ENCODE measurements around the gene STAB1.
A peak's percentile ranks its signal among the peaks of the same experiment; 100 is the strongest.

STAB1 gene

DNA sequence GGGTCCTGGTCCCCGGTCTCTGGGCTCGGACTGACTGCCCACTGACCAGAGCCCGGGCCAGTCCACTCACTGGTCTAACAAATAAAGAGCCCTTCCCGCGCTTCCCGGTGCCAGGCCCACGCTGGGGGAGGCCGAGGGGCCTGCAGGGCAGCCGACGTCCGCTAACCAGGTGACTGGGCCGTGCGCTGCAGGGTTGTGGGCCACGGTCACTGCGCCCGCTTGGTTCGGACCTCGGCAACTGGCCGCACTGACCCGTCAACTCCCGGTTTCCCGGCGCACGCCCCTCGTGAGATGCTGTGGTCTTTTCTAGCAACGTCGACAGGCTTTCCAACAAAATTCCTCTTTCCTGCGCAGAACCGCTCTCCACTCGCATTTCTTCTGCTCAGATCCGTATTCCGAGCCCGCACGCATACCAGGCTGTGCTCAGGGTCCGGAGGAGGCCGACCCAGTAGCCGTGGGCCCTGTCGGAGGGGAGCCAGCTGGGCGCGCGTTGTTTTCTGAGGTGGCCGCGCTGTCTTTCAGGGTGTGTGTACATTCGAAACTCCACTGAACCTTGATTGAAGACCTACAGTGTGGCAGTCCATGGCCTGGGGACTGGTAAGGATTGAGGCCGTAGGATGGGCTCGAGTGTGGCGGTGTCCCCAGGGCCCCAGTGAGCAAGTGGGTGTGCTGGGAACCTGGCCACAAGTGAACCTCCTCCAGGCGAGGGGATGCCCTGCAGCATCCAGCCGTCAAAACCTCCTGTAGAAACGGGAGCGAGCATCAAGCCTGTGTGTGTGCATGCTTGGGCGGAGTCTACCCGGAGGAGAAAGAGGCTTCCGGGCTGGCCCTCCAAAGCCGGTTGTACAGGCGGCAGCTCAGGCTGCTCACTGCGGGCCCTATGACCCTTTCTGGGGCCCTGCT is 39.4 kb downstream of the STAB1 start:
- H3K4me3 ChIP-seq (ENCODE audit: low read depth, low read length): peak overlapping the region; percentile 47

DNA sequence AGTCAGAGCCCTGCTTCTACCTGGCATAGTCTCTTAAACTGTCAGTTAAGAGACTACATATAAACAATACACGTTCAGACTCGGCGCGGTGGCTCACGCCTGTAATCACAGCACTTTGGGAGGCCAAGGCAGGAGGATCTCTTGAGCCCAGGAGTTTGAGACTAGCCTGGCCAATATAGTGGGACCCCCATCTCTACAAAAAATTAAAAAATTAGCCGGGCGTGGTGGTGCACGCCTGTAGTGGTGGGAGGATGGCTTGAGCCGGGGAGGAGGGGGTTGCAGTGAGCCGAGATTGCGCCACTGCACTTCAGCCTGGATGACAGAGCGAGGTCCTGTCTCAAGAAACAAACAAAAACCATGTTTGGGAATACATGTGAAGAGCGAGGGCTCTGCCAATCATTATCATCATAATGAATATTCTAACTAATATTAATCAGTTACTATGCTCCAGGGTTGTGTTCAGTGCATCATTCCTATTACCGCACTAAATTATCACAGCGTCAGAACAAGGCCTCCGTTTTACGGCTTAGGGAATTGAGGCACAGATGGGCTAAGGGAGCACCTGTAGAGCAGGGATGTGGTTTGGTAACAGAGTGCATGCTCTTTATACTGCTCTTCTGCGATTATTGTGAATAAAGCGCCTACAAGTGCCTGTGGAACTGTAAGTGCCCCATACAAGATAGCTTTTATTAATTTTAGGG is 40.4 kb downstream of the STAB1 start:
- H3K4me3 ChIP-seq (ENCODE audit: low read depth, low read length): no peak overlapping the region

DNA sequence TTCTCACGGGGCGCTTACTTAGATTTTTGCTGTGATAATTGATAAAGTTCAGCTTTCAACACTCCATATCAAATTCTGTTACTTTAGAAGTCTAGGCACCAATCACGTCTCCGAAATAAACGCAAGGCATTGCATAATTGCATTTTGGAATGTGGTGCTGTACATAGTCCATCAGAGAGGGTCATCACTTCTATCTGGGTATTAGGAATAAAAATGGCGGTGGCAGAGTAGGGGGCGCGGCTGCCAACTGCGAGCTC is 40.9 kb downstream of the STAB1 start:
- no peak overlapping the region for H3K4me3 ChIP-seq (ENCODE audit: low read depth, low read length)

DNA sequence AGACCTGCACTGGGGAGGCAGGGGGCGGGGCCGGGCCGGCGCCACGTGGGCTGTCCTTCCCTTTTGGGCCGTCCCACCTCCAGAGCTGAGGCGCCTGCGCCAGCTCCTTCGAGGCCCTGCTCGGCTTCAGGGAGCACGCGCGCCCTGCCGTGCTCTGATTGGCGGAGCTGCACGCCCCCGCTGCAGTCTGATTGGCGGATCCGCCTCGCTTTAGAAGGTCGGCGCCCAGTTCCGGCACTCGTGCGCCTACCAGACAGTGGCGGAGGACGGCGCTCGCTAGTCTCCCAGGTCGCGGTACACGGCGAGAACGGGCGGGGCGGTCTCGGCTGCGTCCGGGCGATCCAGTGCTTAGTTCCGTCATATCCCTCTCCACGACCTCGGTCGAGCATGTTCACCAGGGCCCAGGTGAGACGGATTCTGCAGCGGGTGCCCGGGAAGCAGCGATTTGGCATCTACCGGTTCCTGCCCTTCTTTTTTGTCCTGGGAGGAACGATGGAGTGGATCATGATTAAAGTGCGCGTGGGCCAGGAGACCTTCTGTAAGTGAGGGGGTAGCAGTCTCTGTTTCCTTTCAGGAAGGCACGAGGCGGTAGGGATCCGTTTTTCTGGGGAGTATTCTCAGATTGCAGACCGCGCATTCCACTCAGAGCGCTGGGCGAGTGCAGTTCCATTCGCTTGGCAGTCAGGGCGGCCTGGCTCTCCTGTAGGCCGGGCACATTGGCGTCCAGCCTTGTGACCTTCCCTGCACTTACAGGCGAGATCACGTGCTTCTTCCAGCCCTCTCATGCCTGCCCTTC is 41.4 kb downstream of the STAB1 start, which contains the start of gene UQCC5:
Gene UQCC5 (plus strand): TSS at position 237 of the 796 bp plus-strand sequence. CDS start 151 bp downstream, at position 388.
- H3K4me3 ChIP-seq (ENCODE audit: low read depth, low read length): peak within 1 kb of the TSS; percentile 94

- peak overlapping the region; percentile 94 for H3K4me3 ChIP-seq (ENCODE audit: low read depth, low read length)
Observed at GRCh38 chr3:52537165-52537620, 42.1 kb downstream of the STAB1 start.

DNA sequence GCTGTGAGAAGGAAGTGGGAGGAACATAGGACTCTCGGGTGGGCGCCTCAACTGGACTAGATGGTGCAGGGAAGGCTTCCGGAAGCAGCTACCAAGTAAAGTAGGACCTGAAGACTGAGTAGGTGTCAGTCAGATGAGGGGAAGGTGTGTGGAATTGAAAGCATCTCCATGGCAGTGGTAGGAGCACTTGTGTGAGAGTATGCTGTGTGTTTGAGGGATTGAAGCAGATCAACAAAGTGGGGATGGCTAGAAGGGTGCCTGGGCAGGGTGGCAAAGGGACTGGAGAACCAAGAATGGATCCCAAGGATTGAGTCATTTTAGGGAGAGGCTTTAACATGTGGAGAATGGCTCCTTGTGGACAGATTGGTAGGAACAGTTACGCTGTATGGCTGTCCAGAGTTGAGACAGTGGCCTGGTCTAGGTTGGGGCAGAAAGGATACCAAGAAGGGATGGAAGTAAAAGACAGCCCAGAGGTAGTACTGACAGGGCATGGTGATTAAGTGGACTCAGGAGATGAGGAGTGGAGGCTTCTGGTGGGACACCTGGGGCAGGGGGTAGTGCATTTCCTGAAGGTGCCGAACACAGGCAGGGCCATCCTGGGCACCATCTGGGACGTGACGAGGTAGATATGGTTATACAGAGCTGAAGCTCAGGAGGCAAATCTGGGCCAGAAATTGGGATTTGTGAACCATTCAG is 42.7 kb downstream of the STAB1 start:
- H3K4me3 ChIP-seq (ENCODE audit: low read depth, low read length): peak overlapping the region; percentile 94

GRCh38 chr3:52539010-52539653 is 44.0 kb downstream of the STAB1 start:
- no peak overlapping the region for H3K4me3 ChIP-seq (ENCODE audit: low read depth, low read length)

- H3K4me3 ChIP-seq (ENCODE audit: low read depth, low read length): no peak overlapping the region
Observed at GRCh38 chr3:52541050-52541449, 45.9 kb downstream of the STAB1 start.

GRCh38 chr3:52544937-52545336 is 49.8 kb downstream of the STAB1 start:
- no peak overlapping the region for H3K4me3 ChIP-seq (ENCODE audit: low read depth, low read length)

DNA sequence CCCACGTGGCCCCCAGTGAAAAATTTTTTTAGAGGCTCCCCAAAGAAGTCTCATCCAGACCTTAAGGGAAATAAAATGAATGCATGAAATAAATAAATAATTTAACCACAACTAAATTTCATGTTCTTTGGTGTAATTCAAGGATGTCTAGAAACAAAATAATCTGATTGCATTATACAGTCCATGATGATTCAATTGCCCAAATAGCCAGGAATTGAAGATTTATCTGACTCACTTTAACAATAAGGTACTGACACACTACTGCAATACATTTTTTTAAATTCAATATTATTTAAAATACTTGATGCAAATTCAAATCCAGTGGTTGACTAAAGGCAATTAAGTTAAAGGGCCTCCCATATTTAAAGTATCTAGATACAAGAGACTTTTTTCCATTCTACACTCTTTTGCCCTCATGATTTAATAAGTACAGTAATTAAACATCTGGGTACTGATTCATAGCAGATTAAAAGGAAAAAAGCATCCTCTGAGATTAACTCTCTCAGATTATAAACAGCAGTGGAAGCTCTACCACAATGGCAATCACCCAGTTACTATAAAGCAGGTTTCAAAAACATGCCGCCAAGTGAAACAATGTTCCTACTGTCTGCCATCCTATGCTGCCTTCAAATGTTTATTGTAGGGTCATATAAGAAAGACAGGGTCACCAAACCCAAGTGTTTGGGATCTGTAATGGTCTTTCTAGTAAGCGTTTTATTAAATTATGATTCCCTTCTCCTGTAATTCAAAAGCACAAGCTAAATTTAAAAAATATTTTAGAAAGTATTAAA is 51.2 kb downstream of the STAB1 start:
- H3K4me3 ChIP-seq (ENCODE audit: low read depth, low read length): no peak overlapping the region

DNA sequence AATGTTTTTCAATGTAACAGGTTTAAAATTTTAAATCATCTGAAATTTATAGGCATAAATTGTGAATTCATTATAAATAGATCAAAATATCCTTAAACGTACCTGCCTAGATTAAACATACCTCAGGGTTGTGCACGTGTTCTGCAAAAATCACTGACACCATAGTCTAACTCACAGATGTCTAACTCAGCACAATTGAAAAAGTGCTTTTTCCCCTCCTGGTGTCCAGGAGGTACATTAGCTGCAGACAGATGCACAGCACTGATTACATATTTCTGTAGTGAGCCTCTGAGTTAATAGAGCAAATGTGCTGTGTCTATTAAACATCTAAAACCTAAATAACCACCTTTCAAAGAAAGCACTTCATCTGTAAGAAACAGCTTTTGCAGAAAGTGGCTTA is 52.0 kb downstream of the STAB1 start:
- H3K4me3 ChIP-seq (ENCODE audit: low read depth, low read length): no peak overlapping the region

DNA sequence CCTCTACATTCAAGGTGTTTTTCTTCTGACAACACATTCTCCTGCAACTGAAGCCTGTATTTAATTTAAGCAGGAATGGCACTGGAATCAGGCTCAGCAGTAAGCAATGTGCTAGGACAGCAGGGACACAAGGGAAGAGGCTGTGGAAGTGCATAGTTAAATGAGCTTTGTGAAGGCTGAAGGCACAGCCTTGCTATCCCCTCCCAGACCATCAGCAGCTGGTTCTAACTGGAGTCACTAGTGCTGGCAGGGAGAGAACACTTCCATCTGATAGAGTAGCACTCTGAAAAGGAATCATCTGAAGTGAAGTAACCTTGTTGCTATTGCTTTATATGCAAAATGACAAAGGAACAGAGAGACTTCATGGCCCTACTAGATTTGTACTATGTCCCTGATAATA is 56.0 kb downstream of the STAB1 start:
- no peak overlapping the region for H3K4me3 ChIP-seq (ENCODE audit: low read depth, low read length)

- H3K4me3 ChIP-seq (ENCODE audit: low read depth, low read length): no peak overlapping the region
Observed at GRCh38 chr3:52552089-52552488, 57.0 kb downstream of the STAB1 start.

GRCh38 chr3:52554026-52554755 is 59.1 kb downstream of the STAB1 start:
- H3K4me3 ChIP-seq (ENCODE audit: low read depth, low read length): no peak overlapping the region

- H3K4me3 ChIP-seq (ENCODE audit: low read depth, low read length): no peak overlapping the region
Observed at GRCh38 chr3:52555056-52555455, 59.9 kb downstream of the STAB1 start.

DNA sequence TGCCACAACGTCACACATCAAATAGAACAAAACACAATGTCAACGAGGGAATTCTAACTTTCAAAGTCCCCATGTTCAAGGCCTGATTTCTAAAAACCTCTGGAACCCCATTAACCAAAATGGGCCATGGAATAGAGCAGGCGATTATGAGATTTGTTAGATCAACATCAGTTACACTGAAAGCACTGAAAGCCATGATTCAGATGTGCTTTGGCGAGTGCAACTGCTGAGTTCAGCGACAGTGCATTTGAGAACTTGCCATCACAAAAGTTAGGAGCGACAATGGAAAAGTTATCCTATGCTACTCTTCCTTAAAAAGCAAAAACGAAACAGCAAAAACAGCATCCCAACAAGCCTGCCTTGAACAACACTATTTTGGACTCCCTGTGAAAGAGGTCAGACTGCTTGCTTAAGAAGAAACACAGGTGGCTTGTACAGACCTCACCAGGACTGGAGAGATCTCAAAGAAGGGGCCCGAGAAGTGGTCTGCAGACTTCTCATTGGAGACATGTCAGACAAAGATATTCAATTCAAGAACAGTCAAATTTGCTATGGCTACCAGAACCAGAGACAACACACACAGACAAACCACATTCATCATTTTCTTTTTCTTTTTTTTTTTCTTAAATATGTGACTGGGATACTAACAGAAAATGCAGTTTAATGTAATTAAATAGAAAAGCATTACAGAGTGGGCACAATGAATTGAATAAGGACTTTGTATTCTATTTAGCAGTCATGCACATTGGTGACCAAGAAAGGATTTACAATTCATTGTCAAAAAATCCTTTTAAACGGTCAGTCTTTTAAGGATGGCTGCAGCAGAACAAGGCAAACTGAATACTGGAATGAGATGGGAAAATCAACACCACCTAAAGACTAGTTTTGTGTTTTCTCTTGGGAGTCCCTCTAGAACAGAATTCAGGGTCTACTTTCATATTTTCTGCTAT is 62.1 kb downstream of the STAB1 start:
- no peak overlapping the region for H3K4me3 ChIP-seq (ENCODE audit: low read depth, low read length)

- no peak overlapping the region for H3K4me3 ChIP-seq (ENCODE audit: low read depth, low read length)
Observed at GRCh38 chr3:52558436-52558835, 63.3 kb downstream of the STAB1 start.
